ENCODE results near the gene ZDHHC5. TPM values are rescaled to one million over a fixed set of nuclear protein-coding genes. Genes with fewer than 3 reads are reported as not detected.
A peak's percentile ranks its signal among the peaks of the same experiment; 100 is the strongest.
"Not testable (repeated sequence)": the region's sequence is repeated elsewhere in the genome, so short reads cannot be mapped to it uniquely, and the experiment has no call there.

Gene ZDHHC5
- total RNA-seq, 1 donor from 2014 or later, result 89.8 TPM

- Histone ChIP-seq H3K79me2 (ENCODE audit: insufficient read depth, low read length) (peaks cover 67% of the 10 kb centered on the region), H3K4me2 (ENCODE audit: low read length) (peak within 1 kb of the TSS; percentile 99), H3K4me1 (ENCODE audit: insufficient read depth, low read length) (peaks cover 12% of the 10 kb centered on the region), H3K27ac (ENCODE audit: low read depth, low read length) (peak within 1 kb of the TSS; percentile 76), H3K4me3 (ENCODE audit: insufficient read depth, low read depth, low read length) (peak within 1 kb of the TSS; percentile 96), H4K20me1 (ENCODE audit: insufficient read depth, low read length) (peaks cover 37% of the 10 kb centered on the region), H3K9me3 (ENCODE audit: insufficient read depth, low read depth, low read length) (no peaks in the 10 kb centered on the region), H3K9ac (ENCODE audit: low read length) (peak within 1 kb of the TSS; percentile 93), H2AFZ (ENCODE audit: low read depth, low read length) (peak within 1 kb of the TSS; percentile 87), H3K36me3 (ENCODE audit: insufficient read depth, low read length) (no peaks in the 10 kb centered on the region), H3K27me3 (ENCODE audit: insufficient read depth, low read length) (no peaks in the 10 kb centered on the region)
- DNase-seq (ENCODE audit: low read depth), result peak; percentile 100
- peaks cover 24% of the 10 kb centered on the region for H3K4me1 Mint-ChIP-seq (ENCODE audit: low read depth, unreplicated experiment)
- peaks cover 1% of the 10 kb centered on the region for H3K36me3 Mint-ChIP-seq (ENCODE audit: low read depth, unreplicated experiment)
- no peak for TF ChIP-seq CTCF (IDR thresholded peaks at IDR 0.05; ENCODE audit: insufficient read depth, low read depth, low read length)
- no peak for TF ChIP-seq EZH2 (IDR thresholded peaks at IDR 0.05; ENCODE audit: insufficient read depth, low read length)
- peak; percentile 75 for FAIRE-seq
- peak within 1 kb of the TSS; percentile 97 for H3K27ac Mint-ChIP-seq (ENCODE audit: unreplicated experiment)
- H3K27me3 Mint-ChIP-seq (ENCODE audit: low read depth, unreplicated experiment), result no peaks in the 10 kb centered on the region
- H3K4me3 Mint-ChIP-seq (ENCODE audit: unreplicated experiment), result peak within 1 kb of the TSS; percentile 100
- H3K9me3 Mint-ChIP-seq (ENCODE audit: unreplicated experiment), result peaks cover 3% of the 10 kb centered on the region
Measured at GRCh38 chr11:57712256-57713150, 44.6 kb downstream of the ZDHHC5 start, which contains the start of gene TMX2. TMX2 (plus strand) TSS chr11:57712593; CDS start chr11:57712619, 26 bp downstream.

- Histone ChIP-seq H3K79me2 (ENCODE audit: insufficient read depth, low read length) (peaks cover 62% of the 10 kb centered on the region), H4K20me1 (ENCODE audit: insufficient read depth, low read length) (peaks cover 30% of the 10 kb centered on the region), H3K27me3 (ENCODE audit: insufficient read depth, low read length) (no peaks in the 10 kb centered on the region), H3K27ac (ENCODE audit: low read depth, low read length) (no peak overlapping the region), H3K4me1 (ENCODE audit: insufficient read depth, low read length) (peaks cover 12% of the 10 kb centered on the region), H3K4me3 (ENCODE audit: insufficient read depth, low read depth, low read length) (peak overlapping the region; percentile 96), H2AFZ (ENCODE audit: low read depth, low read length) (no peak overlapping the region), H3K4me2 (ENCODE audit: low read length) (peak overlapping the region; percentile 85), H3K36me3 (ENCODE audit: insufficient read depth, low read length) (no peaks in the 10 kb centered on the region), H3K9ac (ENCODE audit: low read length) (peak overlapping the region; percentile 93), H3K9me3 (ENCODE audit: insufficient read depth, low read depth, low read length) (no peaks in the 10 kb centered on the region)
- Mint-ChIP-seq H3K36me3 (ENCODE audit: low read depth, unreplicated experiment) (peaks cover 3% of the 10 kb centered on the region), H3K4me1 (ENCODE audit: low read depth, unreplicated experiment) (peaks cover 20% of the 10 kb centered on the region), H3K9me3 (ENCODE audit: unreplicated experiment) (peaks cover 3% of the 10 kb centered on the region), H3K4me3 (ENCODE audit: unreplicated experiment) (peak overlapping the region; percentile 100), H3K27ac (ENCODE audit: unreplicated experiment) (no peak overlapping the region), H3K27me3 (ENCODE audit: low read depth, unreplicated experiment) (no peaks in the 10 kb centered on the region)
- no peak for FAIRE-seq
- no peak for DNase-seq (ENCODE audit: low read depth)
- TF ChIP-seq CTCF (IDR thresholded peaks at IDR 0.05; ENCODE audit: insufficient read depth, low read depth, low read length), result no peak
- TF ChIP-seq EZH2 (IDR thresholded peaks at IDR 0.05; ENCODE audit: insufficient read depth, low read length), result no peak
Measured at GRCh38 chr11:57713835-57714234, 45.9 kb downstream of the ZDHHC5 start.

DNA sequence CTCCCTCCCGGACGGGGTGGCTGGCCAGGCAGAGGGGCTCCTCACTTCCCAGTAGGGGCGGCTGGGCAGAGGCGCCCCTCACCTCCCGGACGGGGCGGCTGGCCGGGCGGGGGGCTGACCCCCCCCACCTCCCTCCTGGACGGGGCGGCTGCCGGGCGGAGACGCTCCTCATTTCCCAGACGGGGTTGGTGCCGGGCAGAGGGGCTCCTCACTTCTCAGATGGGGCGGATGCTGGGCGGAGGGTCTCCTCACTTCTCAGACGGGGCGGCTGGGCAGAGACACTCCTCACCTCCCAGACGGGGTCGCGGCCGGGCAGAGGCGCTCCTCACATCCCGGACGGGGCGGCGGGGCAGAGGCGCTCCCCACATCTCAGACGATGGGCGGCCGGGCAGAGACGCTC lies 48.8 kb downstream of the ZDHHC5 start:
- not testable (repeated sequence) for H3K36me3 ChIP-seq (ENCODE audit: insufficient read depth, low read length); H2AFZ ChIP-seq (ENCODE audit: low read depth, low read length); H3K4me2 ChIP-seq (ENCODE audit: low read length); H3K27me3 ChIP-seq (ENCODE audit: insufficient read depth, low read length); DNase-seq (ENCODE audit: low read depth); H3K36me3 Mint-ChIP-seq (ENCODE audit: low read depth, unreplicated experiment); H3K4me3 ChIP-seq (ENCODE audit: insufficient read depth, low read depth, low read length); H3K4me1 ChIP-seq (ENCODE audit: insufficient read depth, low read length); H3K4me3 Mint-ChIP-seq (ENCODE audit: unreplicated experiment); FAIRE-seq; H3K27me3 Mint-ChIP-seq (ENCODE audit: low read depth, unreplicated experiment); H3K9me3 ChIP-seq (ENCODE audit: insufficient read depth, low read depth, low read length); H3K9ac ChIP-seq (ENCODE audit: low read length); H3K27ac ChIP-seq (ENCODE audit: low read depth, low read length); H3K9me3 Mint-ChIP-seq (ENCODE audit: unreplicated experiment); H3K27ac Mint-ChIP-seq (ENCODE audit: unreplicated experiment)
- peaks cover 12% of the 10 kb centered on the region for H3K4me1 Mint-ChIP-seq (ENCODE audit: low read depth, unreplicated experiment)
- Histone ChIP-seq H4K20me1 (ENCODE audit: insufficient read depth, low read length) (peaks cover 32% of the 10 kb centered on the region), H3K79me2 (ENCODE audit: insufficient read depth, low read length) (peaks cover 65% of the 10 kb centered on the region)

All from astrocyte (in vitro differentiated cells and primary cell).